ELR (cell line): ENCODE data around the gene BEND2.
"Not testable (repeated sequence)": the region's sequence is repeated elsewhere in the genome, so short reads cannot be mapped to it uniquely, and the experiment has no call there.

Source experiments
- DNase-seq: peaks from one replicate; pipeline ENCODE4 v3.0.0-alpha.2; 2015; ENCODE audit warnings: low read depth

BEND2 gene

GRCh38 chrX:18220786-18221185 is at the start of gene BEND2:
Gene BEND2 (minus strand): TSS chrX:18220886. CDS start chrX:18220750, 136 bp downstream.
- DNase-seq, result no peak

- no peak for DNase-seq
Observed at GRCh38 chrX:18255059-18255458, 34.4 kb upstream of the BEND2 start.

GRCh38 chrX:18252644-18253359 is 32.1 kb upstream of the BEND2 start:
- DNase-seq, result peak; percentile 0

GRCh38 chrX:18229646-18230045 is 9.0 kb upstream of the BEND2 start:
- not testable (repeated sequence) for DNase-seq

GRCh38 chrX:18228069-18228468 is 7.4 kb upstream of the BEND2 start:
- DNase-seq, result no peak

GRCh38 chrX:18227458-18227857 is 6.8 kb upstream of the BEND2 start:
- no peak for DNase-seq

- DNase-seq, result peak; percentile 5
Observed at GRCh38 chrX:18210470-18210869, 10.2 kb downstream of the BEND2 start.

- DNase-seq, result no peak
Observed at GRCh38 chrX:18206657-18207056, 14.0 kb downstream of the BEND2 start.

GRCh38 chrX:18203631-18204030 is 17.1 kb downstream of the BEND2 start:
- peak; percentile 16 for DNase-seq

- DNase-seq, result no peak
Observed at GRCh38 chrX:18194688-18195087, 26.0 kb downstream of the BEND2 start.

GRCh38 chrX:18179446-18179845 is 41.2 kb downstream of the BEND2 start:
- no peak for DNase-seq

- DNase-seq, result no peak
Observed at GRCh38 chrX:18174971-18175370, 45.7 kb downstream of the BEND2 start.

- DNase-seq, result no peak
Observed at GRCh38 chrX:18174209-18174608, 46.5 kb downstream of the BEND2 start.

GRCh38 chrX:18173494-18174180 is 47.0 kb downstream of the BEND2 start:
- DNase-seq, result no peak

GRCh38 chrX:18172970-18173369 is 47.7 kb downstream of the BEND2 start:
- DNase-seq, result no peak

GRCh38 chrX:18170910-18171309 is 49.8 kb downstream of the BEND2 start:
- DNase-seq, result no peak

- no peak for DNase-seq
Observed at GRCh38 chrX:18166068-18166467, 54.6 kb downstream of the BEND2 start.

- no peak for DNase-seq
Observed at GRCh38 chrX:18160369-18160768, 60.3 kb downstream of the BEND2 start.

GRCh38 chrX:18158963-18159362 is 61.7 kb downstream of the BEND2 start:
- DNase-seq, result no peak

GRCh38 chrX:18151649-18152048 is 69.0 kb downstream of the BEND2 start:
- DNase-seq, result no peak

- no peak for DNase-seq
Observed at GRCh38 chrX:18151157-18151556, 69.5 kb downstream of the BEND2 start.

- DNase-seq, result no peak
Observed at GRCh38 chrX:18149454-18149853, 71.2 kb downstream of the BEND2 start.

- peak; percentile 18 for DNase-seq
Observed at GRCh38 chrX:18146954-18147353, 73.7 kb downstream of the BEND2 start.

GRCh38 chrX:18146009-18146408 is 74.7 kb downstream of the BEND2 start:
- no peak for DNase-seq
